Esophagus squamous epithelium (tissue), 4 donors: Measurements from ENCODE around the gene CCDC154.

Experiments used
- POLR2A ChIP-seq, 4 donors: fragments of 450-650 bp; IDR thresholded peaks; one replicate each; pipeline ENCODE4 v1.6.1; 2017; ENCODE audit warnings: antibody characterized with exemption in 4 of 4, mild to moderate bottlenecking in 4 of 4, moderate library complexity in 3 of 4
- TF ChIP-seq, protein P1 (sequence below), 6 experiments: fragments of 450-650 bp in 4 of 6; fragments of 200-600 bp in 2 of 6; sonication (generic) in 2 of 6; IDR thresholded peaks; one replicate each; pipeline ENCODE4 v1.5.1; 2016 to 2019; ENCODE audit warnings: antibody characterized with exemption in 6 of 6, mild to moderate bottlenecking in 4 of 6, moderate library complexity in 4 of 6

GRCh38 chr16:1397779-1398178 lies 46.6 kb downstream of the CCDC154 start:
- no peak for TF ChIP-seq POLR2A (IDR thresholded peaks at IDR 0.05)
- TF ChIP-seq, protein P1, sequence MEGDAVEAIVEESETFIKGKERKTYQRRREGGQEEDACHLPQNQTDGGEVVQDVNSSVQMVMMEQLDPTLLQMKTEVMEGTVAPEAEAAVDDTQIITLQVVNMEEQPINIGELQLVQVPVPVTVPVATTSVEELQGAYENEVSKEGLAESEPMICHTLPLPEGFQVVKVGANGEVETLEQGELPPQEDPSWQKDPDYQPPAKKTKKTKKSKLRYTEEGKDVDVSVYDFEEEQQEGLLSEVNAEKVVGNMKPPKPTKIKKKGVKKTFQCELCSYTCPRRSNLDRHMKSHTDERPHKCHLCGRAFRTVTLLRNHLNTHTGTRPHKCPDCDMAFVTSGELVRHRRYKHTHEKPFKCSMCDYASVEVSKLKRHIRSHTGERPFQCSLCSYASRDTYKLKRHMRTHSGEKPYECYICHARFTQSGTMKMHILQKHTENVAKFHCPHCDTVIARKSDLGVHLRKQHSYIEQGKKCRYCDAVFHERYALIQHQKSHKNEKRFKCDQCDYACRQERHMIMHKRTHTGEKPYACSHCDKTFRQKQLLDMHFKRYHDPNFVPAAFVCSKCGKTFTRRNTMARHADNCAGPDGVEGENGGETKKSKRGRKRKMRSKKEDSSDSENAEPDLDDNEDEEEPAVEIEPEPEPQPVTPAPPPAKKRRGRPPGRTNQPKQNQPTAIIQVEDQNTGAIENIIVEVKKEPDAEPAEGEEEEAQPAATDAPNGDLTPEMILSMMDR (IDR thresholded peaks at IDR 0.05), result no peak
